ENCODE results near the gene ATF3. TPM values are rescaled to one million over a fixed set of nuclear protein-coding genes. Genes with fewer than 3 reads are reported as not detected.

The ATF3 gene
- total RNA-seq, 4 donors from 2014 or later: 1.8 to 42.6 (median 24.4) TPM

DNA sequence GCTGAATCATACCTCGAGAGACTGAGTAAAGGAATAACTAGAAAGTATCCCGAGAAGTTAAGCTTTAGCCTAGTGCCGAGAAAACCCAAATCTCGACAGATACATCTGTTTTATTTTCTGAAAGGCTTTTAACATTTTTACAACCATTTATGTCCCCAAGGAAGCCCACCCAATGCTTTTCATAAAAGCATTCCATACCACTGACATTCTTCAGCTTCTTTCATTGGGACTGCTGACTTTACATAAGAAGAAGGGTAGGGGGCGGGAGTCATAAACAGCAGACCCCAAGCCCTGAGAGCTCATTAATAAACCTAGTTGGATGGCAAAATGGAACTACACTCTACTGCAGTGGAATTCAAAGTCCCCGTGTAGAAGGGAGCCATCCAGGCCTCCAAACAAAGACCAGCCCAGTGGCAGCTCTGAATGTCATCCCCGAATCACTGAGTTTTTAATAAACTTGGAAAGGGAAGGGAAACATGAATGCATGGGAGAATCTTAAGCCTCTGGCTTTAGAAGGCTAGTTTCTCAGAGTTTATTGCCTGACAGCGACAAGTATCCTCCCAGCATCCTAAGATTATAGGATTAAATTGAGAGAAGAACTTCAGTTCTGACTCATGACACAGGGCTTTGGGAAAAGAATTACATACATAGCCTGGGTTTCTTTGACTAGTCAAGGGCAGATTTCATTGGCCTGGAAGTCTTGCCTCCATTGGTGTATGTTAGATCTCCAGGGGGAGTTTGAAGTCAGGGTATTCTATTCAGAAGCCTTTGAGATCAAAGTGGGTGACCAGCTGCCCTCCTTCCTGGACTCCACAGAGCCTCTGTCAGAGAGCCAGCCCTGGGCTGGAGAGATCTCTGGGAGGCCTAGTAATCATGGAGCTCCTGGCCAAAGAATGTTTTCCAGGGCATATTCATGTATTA is 3.7 kb downstream of the ATF3 start:
- Histone ChIP-seq H3K36me3 (no peaks in the 10 kb centered on the region), H3K27ac (no peak overlapping the region), H3K27me3 (no peaks in the 10 kb centered on the region), H3K4me1 (peaks cover 0 to 2% of the 10 kb centered on the region in 2 donors), H3K9me3 (no peaks in the 10 kb centered on the region), H3K4me3 (no peak overlapping the region)
- TF ChIP-seq POLR2A (IDR thresholded peaks at IDR 0.05): no peak
- TF ChIP-seq, protein P1, sequence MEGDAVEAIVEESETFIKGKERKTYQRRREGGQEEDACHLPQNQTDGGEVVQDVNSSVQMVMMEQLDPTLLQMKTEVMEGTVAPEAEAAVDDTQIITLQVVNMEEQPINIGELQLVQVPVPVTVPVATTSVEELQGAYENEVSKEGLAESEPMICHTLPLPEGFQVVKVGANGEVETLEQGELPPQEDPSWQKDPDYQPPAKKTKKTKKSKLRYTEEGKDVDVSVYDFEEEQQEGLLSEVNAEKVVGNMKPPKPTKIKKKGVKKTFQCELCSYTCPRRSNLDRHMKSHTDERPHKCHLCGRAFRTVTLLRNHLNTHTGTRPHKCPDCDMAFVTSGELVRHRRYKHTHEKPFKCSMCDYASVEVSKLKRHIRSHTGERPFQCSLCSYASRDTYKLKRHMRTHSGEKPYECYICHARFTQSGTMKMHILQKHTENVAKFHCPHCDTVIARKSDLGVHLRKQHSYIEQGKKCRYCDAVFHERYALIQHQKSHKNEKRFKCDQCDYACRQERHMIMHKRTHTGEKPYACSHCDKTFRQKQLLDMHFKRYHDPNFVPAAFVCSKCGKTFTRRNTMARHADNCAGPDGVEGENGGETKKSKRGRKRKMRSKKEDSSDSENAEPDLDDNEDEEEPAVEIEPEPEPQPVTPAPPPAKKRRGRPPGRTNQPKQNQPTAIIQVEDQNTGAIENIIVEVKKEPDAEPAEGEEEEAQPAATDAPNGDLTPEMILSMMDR (IDR thresholded peaks at IDR 0.05): no peak
- no peak for DNase-seq
- intact Hi-C loops (cut with DNase I; ENCODE audit: low total_unique reads): no loop called here

DNA sequence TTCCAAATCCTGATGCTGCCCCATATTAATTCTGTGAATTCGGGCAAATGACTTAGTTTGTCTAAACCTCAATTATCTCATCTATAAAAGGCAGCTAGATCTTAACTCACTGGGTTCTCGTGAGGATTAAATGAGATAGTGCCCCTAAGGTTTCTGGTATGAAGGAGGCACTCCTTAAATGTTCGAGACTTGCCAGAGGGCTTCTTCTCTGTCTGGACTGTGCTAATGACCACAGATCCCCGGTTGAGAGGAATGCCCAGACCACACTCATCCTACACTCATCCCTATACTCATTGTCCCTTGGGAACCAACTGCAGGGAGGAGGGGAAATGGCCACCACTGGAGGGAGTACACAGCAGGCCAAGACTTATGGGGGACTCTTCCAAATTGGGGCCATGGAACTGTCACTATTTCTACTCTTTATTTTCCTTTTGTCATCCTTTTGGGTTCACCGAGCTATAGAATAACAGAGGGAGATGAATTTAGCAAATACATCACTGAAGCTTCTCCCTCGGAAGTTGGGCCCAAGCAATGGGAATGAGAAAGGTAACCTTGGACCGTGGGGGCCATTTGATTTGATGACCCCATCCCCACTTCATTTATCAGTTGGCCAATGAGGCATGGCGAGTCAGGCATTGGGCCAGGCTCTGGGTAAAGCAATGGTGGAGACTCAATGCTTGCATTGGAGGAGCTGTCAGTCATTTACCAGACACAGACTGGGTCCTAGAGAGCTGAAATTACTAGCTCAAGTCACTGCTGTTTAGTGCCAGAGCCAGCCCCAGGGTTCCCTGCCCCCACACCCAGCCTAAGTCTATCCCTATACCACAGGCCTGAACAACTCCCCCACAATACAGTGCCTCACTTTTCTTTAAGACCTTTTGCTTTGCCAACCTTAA is 5.1 kb downstream of the ATF3 start:
- no peaks in the 10 kb centered on the region for H3K9me3 ChIP-seq
- H3K4me1 ChIP-seq: no peaks in the 10 kb centered on the region
- no peaks in the 10 kb centered on the region for H3K36me3 ChIP-seq
- DNase-seq: no peak
- TF ChIP-seq, protein P1 (IDR thresholded peaks at IDR 0.05): no peak
- no peak for TF ChIP-seq POLR2A (IDR thresholded peaks at IDR 0.05)
- no peaks in the 10 kb centered on the region for H3K27me3 ChIP-seq
- H3K27ac ChIP-seq: no peak overlapping the region
- no peak overlapping the region for H3K4me3 ChIP-seq
- intact Hi-C loops (cut with DNase I; ENCODE audit: low total_unique reads): no loop called here

DNA sequence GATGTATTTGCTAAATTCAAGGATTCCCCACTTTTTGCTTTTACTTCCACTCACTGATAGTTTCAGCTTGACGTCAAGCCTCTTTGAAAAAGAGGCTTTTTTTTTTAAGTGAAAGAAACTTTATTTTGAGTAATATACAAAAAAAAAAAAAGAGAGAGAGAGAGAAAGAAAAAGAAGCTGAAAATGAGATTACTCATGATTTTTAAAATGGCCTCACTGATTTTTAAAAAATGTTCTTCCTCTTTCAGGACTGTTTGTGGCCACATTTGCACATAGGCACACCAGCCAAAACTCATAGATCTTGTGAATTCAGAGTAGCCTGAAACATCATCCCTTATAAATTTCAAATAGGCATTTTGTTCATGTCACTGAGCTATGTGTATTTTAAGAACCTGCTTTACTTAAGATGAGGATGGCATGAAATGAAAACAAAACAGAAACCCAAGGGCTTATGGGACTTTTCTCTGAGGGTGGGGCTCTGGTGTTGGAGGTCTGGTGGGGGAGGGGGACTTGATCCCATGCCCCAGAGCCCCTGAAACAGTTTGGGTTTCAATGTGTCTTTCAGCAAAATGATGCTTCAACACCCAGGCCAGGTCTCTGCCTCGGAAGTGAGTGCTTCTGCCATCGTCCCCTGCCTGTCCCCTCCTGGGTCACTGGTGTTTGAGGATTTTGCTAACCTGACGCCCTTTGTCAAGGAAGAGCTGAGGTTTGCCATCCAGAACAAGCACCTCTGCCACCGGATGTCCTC is 6.1 kb downstream of the ATF3 start:
- TF ChIP-seq, protein P1 (IDR thresholded peaks at IDR 0.05): no peak
- TF ChIP-seq POLR2A (IDR thresholded peaks at IDR 0.05): no peak
- intact Hi-C loops (cut with DNase I; ENCODE audit: low total_unique reads): no loop called here

DNA sequence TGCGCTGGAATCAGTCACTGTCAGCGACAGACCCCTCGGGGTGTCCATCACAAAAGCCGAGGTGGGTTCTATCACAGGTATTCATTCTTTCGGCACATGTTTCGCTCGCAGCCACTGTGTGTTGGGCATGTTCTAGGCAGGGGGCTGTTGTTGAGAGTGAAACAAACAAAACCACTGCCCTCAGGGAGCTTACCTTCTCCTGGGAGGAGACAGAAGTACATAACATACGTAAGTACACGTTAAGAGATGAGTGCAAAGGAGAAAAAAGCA is 6.6 kb downstream of the ATF3 start:
- no peaks in the 10 kb centered on the region for H3K4me1 ChIP-seq
- no peak for DNase-seq
- H3K4me3 ChIP-seq: no peak overlapping the region
- H3K27ac ChIP-seq: no peak overlapping the region
- H3K9me3 ChIP-seq: no peaks in the 10 kb centered on the region
- intact Hi-C loops (cut with DNase I; ENCODE audit: low total_unique reads): no loop called here
- H3K36me3 ChIP-seq: no peaks in the 10 kb centered on the region
- no peaks in the 10 kb centered on the region for H3K27me3 ChIP-seq
- TF ChIP-seq, protein P1 (IDR thresholded peaks at IDR 0.05): no peak
- no peak for TF ChIP-seq POLR2A (IDR thresholded peaks at IDR 0.05)

More for the DNA sequence above, 6.1 kb downstream of the ATF3 start:
- Histone ChIP-seq H3K27ac (no peak overlapping the region), H3K4me3 (no peak overlapping the region), H3K9me3 (no peaks in the 10 kb centered on the region), H3K36me3 (no peaks in the 10 kb centered on the region), H3K4me1 (no peaks in the 10 kb centered on the region), H3K27me3 (no peaks in the 10 kb centered on the region)
- no peak for DNase-seq

Data from uterus (tissue), 4 donors.